Testis (tissue), 2 donors: Measurements from ENCODE around the gene TEKT2.

ENCODE experiments used
- POLR2A ChIP-seq: fragments of 450-650 bp; IDR thresholded peaks from one replicate; pipeline ENCODE4 v1.6.1; 2017; ENCODE audit warnings: antibody characterized with exemption, mild to moderate bottlenecking, moderate library complexity
- TF ChIP-seq, protein P1 (sequence below), 3 experiments: fragments of 450-650 bp in 2 of 3; fragments of 200-600 bp in 1 of 3; sonication (generic) in 1 of 3; IDR thresholded peaks; one replicate each; pipeline ENCODE4 v1.5.1; 2016 to 2019; ENCODE audit warnings: antibody characterized with exemption in 3 of 3, mild to moderate bottlenecking in 2 of 3, moderate library complexity in 1 of 3

DNA sequence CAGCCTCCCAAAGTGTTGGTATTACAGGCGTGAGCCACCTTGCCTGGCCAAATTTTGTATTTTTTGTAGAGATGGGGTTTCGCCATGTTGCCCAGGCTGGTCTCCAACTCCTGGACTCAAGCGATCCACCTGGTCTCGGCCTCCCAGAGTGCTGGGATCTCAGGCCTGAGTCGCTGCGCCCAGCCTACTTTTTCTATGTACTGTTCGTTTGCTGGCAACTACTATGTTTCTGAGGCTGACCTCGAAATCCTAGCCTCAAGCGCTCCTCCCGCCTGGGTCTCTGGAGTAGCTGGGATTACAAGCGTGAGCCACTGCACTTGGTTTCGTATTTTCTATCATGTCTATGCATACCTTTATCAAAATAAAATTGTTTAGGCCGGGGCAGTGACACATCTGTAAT lies 675 bp upstream of the TEKT2 start:
- TF ChIP-seq, protein P1, sequence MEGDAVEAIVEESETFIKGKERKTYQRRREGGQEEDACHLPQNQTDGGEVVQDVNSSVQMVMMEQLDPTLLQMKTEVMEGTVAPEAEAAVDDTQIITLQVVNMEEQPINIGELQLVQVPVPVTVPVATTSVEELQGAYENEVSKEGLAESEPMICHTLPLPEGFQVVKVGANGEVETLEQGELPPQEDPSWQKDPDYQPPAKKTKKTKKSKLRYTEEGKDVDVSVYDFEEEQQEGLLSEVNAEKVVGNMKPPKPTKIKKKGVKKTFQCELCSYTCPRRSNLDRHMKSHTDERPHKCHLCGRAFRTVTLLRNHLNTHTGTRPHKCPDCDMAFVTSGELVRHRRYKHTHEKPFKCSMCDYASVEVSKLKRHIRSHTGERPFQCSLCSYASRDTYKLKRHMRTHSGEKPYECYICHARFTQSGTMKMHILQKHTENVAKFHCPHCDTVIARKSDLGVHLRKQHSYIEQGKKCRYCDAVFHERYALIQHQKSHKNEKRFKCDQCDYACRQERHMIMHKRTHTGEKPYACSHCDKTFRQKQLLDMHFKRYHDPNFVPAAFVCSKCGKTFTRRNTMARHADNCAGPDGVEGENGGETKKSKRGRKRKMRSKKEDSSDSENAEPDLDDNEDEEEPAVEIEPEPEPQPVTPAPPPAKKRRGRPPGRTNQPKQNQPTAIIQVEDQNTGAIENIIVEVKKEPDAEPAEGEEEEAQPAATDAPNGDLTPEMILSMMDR (IDR thresholded peaks at IDR 0.05) = no peak
- TF ChIP-seq POLR2A = no peak
